Neural progenitor cell (in vitro differentiated cells): ENCODE results near the gene RNF150.

Source experiments
- CTCF ChIP-seq: fragments of 200-600 bp; sonication (generic); IDR thresholded peaks from 2 replicates; pipeline ENCODE4 v1.5.1; 2017; ENCODE audit warnings: antibody characterized with exemption, mild to moderate bottlenecking
- EZH2 ChIP-seq: fragments of 200-600 bp; sonication (generic); IDR thresholded peaks from 2 replicates; pipeline ENCODE4 v1.6.1; 2017; ENCODE audit warnings: antibody characterized with exemption, mild to moderate bottlenecking, moderate library complexity

- TF ChIP-seq CTCF: no peak
- no peak for TF ChIP-seq EZH2
Measured at GRCh38 chr4:140928880-140929279, 204.4 kb downstream of the RNF150 start.
